ENCODE data around the gene PRF1. TPM values are rescaled to one million over a fixed set of nuclear protein-coding genes. Genes with fewer than 3 reads are reported as not detected.
A peak's percentile ranks its signal among the peaks of the same experiment; 100 is the strongest.

The PRF1 gene
- total RNA-seq, 2 donors from 2014 or later = 2.7 to 4.3 TPM

DNA sequence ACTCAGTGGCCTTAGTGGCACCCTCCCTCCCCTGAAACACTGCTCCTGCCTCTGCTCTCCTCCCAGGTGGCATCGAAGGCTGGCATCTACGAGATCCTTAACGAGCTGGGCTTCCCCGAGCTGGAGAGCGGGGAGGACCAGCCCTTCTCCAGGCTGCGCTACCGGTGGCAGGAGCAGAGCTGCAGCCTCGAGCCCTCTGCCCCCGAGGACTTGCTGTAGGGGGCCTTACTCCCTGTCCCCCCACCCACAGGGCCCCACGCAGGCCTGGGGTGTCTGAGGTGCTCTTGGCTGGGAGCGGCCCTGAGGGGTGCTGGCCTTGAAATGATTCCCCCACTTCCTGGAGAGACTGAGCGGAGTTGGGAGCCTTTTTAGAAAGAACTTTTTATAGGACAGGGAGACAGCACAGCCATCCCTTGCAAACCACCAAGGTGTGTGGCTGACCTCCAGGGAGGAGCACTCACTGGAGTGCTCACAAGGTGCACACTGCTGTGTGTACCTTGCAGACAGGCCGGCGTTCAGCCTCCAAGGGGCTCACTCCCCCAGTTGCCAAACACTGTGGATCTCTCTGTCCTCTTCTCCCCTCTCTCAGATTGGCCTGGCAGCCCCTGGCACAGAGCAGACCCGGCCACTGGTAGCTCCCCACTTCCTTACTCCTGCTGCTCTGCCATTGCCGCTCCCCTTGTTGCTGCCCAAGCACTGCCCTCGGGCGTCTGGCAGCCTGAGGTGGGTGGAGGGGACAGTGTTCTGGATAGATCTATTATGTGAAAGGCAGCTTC, 35.8 kb downstream of the PRF1 start:
- DNase-seq = no peak
- ATAC-seq = no peak
- intact Hi-C loops (cut with DNase I, micrococcal nuclease) = no loop called here

- intact Hi-C loops (cut with DNase I, micrococcal nuclease) = no loop called here
- DNase-seq = no peak
- no peak for ATAC-seq
These were observed 36.7 kb downstream of the PRF1 start for GRCh38 chr10:70565556-70566514.

DNA sequence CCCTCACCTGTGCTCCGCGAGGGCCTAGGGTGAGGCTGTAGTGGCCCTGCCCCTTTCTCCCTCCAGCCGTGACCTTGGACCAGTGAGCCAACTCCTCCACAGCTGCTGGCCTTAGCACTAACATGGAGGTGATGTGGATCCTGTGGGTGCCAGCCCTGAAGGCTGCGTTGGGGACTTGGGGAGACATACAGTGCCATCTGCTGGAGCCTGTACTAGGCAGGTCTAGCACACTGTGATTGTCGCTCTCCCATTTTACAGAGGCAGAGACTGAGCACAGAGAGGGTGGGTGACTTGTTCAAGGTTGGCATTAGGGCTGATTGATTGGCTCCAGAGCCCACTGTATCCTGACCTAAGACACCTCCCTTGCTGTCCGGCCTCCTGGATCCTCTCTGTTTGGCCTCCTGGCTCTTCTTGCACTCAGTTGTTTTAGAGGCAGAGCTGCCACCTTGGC, 37.6 kb downstream of the PRF1 start:
- DNase-seq (peak in 1 of 2 donors; percentile 5), ATAC-seq (no peak)
- intact Hi-C loops (cut with DNase I, micrococcal nuclease) = no loop called here

GRCh38 chr10:70564113-70564725, 38.3 kb downstream of the PRF1 start:
- DNase-seq (peak in 1 of 2 donors; percentile 15), ATAC-seq (no peak)
- intact Hi-C loops (cut with DNase I, micrococcal nuclease) = no loop called here

GRCh38 chr10:70563230-70563629, 39.3 kb downstream of the PRF1 start:
- intact Hi-C loops (cut with DNase I, micrococcal nuclease) = no loop called here
- peak in 1 of 2 donors; percentile 8 for DNase-seq
- no peak for ATAC-seq

GRCh38 chr10:70562036-70562755, 40.3 kb downstream of the PRF1 start:
- intact Hi-C loops (cut with DNase I, micrococcal nuclease) = no loop called here
- no peak for DNase-seq
- no peak for ATAC-seq

- ATAC-seq (no peak), DNase-seq (no peak)
- intact Hi-C loops (cut with DNase I, micrococcal nuclease) = no loop called here
These were observed 41.0 kb downstream of the PRF1 start for GRCh38 chr10:70561558-70561957.

GRCh38 chr10:70561070-70561469, 41.5 kb downstream of the PRF1 start:
- DNase-seq (no peak), ATAC-seq (no peak)
- intact Hi-C loops (cut with DNase I, micrococcal nuclease) = no loop called here

GRCh38 chr10:70560511-70560941, 42.0 kb downstream of the PRF1 start:
- intact Hi-C loops (cut with DNase I, micrococcal nuclease) = no loop called here
- ATAC-seq (no peak), DNase-seq (no peak)

GRCh38 chr10:70559861-70560260, 42.7 kb downstream of the PRF1 start:
- intact Hi-C loops (cut with DNase I, micrococcal nuclease) = no loop called here
- no peak for DNase-seq

GRCh38 chr10:70558871-70559810, 43.4 kb downstream of the PRF1 start:
- peak in 1 of 2 donors; percentile 58 for DNase-seq
- ATAC-seq = peak; percentile 84
- intact Hi-C loops (cut with DNase I, micrococcal nuclease) = no loop called here

More at GRCh38 chr10:70559861-70560260, 42.7 kb downstream of the PRF1 start:
- no peak for ATAC-seq

GRCh38 chr10:70558295-70558694, 44.2 kb downstream of the PRF1 start:
- intact Hi-C loops (cut with DNase I, micrococcal nuclease) = no loop called here
- DNase-seq (no peak), ATAC-seq (no peak)

DNA sequence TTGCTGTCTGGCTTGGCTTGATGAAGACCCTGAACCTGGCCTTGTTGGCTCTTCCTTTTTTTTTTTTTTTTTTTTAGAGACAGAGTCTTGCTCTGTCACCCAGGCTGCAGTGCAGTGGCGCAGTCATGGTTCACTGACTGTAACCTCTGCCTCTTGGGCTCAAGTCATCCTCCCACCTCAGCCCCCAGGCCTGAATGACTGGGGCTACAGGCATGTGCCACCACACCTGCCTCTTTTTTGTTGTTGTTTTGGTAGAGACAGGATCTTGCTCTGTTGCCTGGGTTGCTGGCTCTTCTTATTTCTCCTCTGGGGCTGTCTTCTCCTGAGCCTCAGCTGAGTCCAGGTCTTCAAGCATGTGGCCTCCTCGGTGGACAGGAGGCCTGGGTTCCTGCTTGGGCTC, 44.7 kb downstream of the PRF1 start:
- ATAC-seq = no peak
- DNase-seq = no peak
- intact Hi-C loops (cut with DNase I, micrococcal nuclease) = no loop called here

GRCh38 chr10:70557086-70557845, 45.3 kb downstream of the PRF1 start:
- intact Hi-C loops (cut with DNase I, micrococcal nuclease) = no loop called here
- no peak for ATAC-seq

DNA sequence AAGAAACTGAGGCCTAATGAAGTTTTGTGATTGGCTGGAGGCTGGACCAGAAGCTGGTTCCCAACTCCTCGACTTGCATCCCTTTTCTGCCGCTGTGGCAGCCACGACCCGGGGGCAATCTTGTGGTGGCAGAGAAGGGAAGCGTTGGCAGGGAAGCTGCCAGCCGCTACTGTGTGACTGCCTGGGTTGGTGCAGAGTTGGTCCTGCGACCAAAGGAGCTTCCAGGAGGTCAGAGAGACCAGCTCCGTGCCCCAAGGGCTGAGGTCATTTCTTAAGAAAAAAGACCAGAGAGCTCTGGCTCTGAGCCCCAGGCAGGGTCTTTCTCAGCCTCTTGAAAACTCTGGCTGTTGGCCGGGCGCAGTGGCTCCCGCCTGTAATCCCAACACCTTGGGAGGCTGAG, 47.2 kb downstream of the PRF1 start:
- ATAC-seq = no peak
- intact Hi-C loops (cut with DNase I, micrococcal nuclease) = no loop called here
- no peak for DNase-seq

More at GRCh38 chr10:70557086-70557845, 45.3 kb downstream of the PRF1 start:
- no peak for DNase-seq

- DNase-seq (no peak), ATAC-seq (no peak)
- intact Hi-C loops (cut with DNase I, micrococcal nuclease) = loop anchor here in 1 of 2 donors (5.0 kb wide), 1 partner anchor 205 kb away; no protein-coding TSS in a partner anchor
These were observed 50.0 kb downstream of the PRF1 start for GRCh38 chr10:70552586-70552985.

DNA sequence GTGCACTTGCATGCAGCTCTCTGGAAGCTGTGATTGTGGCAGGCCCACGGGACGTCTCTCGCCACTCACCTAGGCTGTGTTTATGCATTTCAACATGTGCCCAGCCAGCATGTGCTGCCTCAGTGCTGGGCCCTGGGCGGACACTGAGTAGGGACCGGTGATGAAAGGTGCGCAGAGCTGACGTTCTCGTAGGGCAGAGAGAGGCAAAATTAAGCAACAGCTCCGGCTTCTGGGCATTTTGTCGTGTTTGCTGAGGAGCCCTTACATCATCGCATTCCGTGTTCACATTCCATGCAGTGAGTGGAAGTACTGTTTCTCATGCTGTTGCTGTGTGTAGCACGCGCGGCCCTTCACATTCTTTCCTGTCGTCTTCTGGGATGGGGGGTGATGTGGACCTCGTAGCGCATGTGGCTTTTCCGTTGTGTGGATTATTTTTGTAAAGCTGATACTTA, 50.5 kb downstream of the PRF1 start:
- ATAC-seq = no peak

More for the DNA sequence above, 50.5 kb downstream of the PRF1 start:
- DNase-seq = no peak
- intact Hi-C loops (cut with DNase I, micrococcal nuclease) = loop anchor here in 1 of 2 donors (5.0 kb wide), 1 partner anchor 205 kb away; no protein-coding TSS in a partner anchor

All from left colon (tissue), 2 donors.